GM21528 (cell line): ENCODE data around the gene KAZN.

Experiments
- ATAC-seq: cut with Tn5 transposase; IDR thresholded peaks from one replicate; pipeline ENCODE4 v1.9.1; 2021; ENCODE audit warnings: mild to moderate bottlenecking, moderate library complexity; ENCODE audit not compliant: unreplicated experiment, low FRiP score

Gene KAZN

DNA sequence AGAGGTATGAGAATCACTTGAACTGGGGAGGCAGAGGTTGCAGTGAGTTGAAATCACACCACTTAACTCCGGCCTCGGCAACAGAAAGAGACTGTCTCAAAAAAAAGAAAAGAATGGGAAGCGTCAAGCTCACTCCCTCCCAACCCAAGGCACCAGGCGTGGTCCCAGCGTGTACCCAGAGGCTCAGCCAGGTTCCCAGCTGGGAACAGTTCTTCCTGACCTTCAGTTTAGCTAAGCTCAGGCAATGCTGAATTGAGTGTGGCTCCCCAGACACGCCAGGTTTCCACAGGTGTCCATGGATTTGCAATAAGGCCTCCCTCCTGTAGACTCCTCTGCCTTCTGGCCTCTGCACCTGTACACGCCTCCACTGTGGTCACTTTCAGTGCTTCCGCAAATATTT lies 414.3 kb downstream of the KAZN start:
- ATAC-seq, result no peak

DNA sequence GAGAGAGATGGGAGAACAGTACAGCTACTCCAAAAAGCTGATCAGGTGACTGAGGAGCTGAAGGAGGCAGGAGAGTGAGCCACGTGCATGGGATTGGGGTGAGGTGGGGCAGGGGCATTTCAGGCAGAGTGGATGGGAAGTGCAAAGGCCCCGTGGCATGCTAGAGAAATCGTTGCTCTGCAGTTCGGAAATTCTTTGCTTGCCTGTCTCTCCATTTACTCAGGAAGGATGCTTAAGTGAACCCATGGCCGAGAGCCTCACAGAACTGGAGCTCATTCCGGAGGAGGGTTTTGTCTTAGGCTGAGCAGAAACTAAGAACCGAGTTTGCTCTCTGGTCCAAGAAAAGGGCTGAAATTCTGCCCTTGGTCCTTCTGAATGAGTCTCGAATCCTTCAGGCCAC lies 415.3 kb downstream of the KAZN start:
- ATAC-seq, result no peak

DNA sequence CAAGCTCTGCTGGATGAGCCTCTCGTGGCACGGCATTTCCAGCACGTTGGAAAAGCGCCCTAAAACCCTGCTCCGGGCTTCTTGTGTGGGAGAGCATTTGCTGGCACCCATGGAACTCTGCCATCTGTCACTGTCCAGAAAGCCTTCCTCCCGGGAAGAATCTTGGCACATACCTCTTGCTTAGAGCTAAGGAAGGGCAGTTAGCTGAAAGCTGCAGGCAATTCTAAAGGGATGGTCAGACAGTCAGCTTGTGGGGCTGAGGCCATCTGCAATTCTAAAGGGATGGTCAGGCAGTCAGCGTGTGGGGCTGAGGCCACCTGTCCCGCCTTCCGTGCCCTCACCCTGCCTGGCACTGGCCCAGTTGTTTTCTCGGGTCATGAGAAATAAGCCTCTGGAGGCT lies 416.0 kb downstream of the KAZN start:
- ATAC-seq, result no peak

DNA sequence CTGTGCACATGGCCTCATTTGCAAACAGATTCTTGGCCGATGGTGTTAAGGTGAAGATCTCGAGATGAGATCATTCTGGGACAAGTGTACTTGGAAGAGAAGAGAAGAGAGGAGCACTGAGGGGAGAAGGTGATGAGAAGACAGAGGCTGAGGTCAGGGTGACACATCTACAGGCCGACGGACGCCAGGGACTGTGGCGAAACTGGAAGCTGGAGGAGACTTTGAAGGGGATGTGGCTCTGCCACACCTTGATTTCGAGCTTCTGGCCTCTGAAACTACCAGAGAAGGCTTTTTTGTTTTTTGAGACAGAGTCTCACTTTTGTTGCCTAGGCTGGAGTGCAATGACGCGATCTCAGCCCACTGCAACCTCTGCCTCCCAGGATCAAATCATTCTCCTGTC lies 417.5 kb downstream of the KAZN start:
- ATAC-seq, result no peak

DNA sequence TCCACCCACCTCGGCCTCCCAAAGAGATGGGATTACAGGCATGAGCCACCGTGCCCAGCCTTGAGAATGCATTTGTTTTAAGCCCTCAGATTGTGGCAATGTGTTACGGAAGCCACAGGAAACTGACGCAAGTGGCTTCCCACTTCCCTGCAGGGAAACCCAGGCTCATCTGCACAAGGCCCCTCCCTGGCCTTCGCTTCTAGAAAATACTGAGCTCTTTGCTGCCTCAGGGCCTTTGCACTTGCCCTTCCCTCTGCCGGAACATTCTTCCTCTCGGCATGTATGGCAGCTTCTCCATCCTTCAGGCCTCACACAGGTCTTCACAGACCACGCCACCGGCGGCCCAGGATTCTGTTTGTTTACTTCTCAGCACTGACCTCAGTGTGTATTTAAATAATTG lies 418.0 kb downstream of the KAZN start:
- ATAC-seq, result no peak

DNA sequence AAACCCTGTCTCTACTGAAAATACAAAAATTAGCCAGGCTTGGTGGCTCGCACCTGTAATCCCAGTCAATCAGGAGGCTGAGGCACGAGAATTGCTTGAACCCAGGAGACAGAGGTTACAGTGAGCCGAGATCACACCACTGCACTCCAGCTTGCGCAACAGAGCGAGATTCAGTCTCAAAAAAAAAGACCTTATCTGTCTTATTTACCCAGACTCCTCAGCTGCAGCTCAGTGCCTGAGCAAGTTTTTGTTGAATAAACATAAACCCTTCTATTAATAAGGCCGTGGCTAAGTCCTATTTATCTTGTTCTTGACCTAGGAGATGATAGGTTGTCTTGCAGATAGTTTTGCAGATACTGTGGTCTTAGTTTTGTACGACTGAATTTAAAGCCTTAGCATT lies 418.6 kb downstream of the KAZN start:
- ATAC-seq, result no peak

DNA sequence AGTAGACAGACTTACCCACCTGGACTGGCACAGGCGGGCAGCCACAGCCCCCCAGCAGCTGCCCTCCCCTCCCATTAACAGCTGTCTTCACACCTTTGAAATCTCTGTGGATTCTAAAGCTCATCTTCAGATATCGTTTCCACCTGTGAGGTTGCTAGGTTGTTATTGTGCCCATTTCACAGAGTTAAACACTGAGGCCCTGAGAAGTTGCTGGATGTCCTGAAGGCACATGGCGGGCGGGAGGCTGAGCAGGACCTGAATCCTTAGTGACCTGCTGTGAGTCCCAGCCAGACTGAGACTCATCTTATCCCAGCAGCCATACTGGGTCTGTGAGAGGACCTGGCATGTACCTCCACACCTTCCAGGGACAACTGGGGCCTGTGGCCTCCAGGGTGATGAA lies 420.3 kb downstream of the KAZN start:
- no peak for ATAC-seq

DNA sequence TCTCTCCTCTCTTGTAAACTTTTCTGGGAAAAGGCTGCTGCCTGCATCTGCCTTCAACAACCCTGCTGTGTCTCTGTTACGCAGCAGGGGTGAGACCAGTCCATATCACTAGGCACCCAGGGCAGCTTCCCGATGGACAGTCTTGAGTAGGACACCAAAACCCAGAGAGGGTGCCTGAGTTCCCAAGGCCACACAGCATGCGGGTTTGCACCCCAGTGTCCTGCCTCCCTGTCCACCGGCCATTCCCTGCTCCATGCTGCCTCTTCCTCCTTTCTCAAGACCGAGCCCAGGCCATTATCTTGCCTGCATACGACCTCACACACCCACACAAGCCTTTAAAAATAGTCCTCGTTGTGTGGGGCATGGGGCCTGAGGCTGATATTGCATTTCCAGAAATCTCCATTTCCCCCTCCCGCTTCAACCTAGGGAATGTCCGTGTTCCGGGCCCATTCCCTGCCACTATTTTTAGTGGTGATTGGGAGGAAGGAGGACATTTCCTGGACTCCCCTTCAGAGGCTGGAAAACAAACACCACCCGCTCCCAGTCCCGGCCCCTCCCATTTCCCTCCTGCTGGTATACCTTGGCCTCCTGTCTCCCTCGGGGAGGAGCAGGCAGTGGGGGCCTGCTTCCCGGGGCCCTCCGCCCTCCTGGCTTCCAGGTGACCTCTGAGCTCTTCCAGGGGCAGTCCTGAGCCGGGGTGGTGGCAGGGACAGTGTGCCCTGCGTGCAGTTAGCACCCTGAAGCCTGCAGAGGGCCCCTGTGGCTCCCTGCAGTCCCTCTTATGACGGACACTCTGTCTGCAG lies 422.7 kb downstream of the KAZN start:
- ATAC-seq, result no peak

DNA sequence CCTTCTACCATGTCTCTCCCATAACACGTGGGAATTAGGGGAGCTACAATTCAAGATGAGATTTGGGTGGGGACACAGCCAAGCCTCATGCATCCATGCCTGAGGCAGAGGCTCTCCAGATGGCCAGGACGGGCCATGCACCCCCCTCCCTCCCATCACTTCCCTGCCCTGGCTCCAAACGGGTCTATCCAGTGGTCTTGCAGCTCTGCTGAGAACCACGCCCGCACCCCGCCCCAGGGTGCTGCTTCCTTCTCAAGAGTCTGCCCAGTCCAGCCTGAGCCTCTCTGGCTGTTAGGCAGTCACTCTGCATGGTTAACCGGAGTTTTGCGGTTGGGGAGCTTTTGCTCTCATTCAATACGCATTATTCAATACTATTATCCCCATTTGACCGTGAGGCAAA lies 423.6 kb downstream of the KAZN start:
- no peak for ATAC-seq

DNA sequence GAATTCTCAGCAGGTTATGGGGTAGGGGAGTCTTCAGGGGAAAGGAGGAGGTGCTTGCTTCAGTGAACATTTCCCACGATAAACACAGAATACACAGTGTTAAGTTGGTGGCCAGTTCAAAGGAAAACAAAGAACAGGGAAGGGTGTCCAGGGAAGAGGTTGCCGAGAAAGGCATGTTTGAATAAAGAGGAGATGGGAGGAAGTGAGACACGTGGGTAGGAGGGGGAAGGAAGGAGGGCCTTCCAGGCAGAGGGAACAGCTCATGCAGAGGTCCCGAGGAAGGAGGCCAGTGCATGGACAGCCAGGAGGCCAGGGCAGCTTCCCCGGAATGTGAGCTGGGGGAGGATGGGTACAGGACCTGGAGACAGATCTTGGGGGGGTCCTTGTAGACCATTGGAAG lies 424.7 kb downstream of the KAZN start:
- ATAC-seq, result no peak

DNA sequence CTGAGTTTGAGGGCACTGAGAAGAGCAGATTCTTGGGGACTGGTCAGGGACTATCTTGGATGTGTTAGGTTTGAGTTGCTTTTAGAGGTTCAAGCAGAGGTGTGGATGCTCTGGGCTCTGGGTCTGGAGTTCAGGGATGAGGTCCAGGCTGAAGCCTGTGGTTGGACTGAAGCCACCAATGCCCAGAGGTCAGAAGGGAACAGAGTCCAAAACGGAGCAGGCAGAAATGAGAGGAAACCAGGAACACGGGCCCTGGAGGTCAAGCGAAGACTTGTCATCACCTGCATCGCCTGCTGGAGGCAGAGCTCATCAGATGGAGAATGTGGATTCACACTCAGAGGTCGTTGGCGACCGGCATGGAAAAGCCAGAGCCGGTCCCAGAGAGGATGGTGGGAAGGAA lies 425.5 kb downstream of the KAZN start:
- no peak for ATAC-seq

DNA sequence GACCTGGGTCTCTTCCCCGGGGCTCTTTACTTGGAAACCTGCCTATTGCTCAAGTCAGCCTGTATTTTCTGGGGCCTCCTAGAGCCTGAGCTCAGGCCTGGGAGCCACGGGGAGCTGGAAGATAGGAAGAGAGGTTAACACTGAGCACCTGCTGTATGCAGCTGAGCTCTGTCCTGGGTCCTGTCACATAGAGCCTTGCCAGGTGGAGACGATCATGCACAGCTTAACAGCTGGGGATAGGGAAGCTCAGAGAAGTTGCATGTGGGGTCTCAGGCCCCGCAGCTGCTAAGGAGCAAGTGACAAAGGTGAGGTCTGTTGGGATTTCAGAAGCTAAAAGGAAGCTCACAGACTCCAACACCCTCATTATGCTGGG lies 427.6 kb downstream of the KAZN start:
- no peak for ATAC-seq

DNA sequence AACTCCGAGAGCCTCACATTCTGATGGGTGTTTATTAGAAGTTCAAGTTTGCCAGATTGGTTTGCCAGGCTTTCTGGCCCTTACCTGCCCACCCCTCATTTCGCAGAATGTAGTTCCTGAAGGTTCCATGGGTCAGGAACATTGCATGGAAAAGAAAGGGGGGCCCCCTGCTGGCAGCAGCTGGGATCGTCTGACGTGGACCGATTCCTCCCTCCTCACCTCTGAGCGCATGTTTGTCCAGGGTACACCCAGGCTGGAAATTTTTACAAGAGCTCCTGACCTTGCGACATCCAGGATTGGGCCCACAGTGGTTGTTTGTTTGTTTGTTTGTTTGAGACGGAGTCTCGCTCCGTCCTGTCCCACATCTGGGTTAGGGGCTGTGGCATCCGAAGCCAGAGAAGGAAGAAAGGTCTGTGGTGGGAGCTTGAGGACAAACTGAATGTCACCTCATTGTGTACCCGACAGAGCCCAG lies 429.1 kb downstream of the KAZN start:
- no peak for ATAC-seq

DNA sequence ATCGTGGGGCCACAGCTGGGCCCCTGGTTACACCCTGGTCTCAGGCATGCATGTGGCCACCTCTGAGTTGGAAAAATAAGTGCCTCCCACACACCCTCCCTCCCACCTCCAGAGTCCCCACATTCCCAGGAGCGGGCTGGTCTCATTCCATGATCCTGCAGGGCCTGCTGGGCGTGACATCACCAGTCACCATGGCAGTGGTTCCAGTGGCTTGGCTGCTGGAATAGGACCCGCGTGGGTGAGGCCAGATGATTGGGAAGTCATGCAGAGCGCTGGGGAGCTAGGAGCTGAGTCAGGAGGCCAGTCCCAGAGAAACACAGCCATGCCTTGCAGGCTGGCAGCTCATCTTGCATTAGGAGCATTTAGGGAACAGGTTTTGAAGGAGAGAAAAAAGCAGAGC lies 429.6 kb downstream of the KAZN start:
- ATAC-seq, result no peak

DNA sequence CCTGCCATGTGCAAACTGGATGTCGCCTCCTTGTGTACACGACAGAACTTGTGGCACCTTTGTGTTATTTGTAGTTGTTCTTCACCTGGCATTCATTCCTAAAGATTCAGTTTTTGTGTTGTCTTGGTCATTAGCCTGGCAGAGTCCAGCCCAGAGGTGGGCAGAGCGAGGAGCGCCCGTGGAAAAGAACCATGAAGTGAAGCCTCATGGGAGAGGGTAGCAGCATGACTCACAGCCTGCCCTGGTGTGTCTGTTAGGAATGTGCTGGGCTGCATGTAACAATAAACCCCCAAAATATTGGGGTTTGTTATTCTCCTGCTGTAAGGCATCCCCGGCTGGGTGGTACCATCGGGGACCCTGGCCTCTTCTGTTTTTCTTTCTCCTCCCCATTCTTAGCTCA lies 430.1 kb downstream of the KAZN start:
- no peak for ATAC-seq

DNA sequence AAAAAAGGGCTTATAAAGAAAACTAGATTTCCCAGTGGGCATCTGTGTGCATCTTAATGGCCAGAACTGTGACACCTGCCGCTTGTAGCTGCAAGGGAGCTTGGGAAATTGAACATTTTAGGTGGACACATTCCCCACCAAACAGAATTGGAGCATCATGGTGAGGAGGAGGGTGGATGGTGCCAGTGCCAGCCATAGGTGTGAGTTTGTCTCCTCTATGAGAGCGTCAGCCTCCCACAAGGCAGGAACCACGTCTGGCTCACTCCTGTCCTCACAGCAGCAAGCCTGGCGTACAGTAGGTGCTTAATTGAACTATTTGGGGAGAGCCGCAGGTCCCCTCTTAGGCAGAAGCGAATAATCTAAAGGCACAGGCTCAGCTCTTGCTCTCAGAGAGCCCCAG lies 430.6 kb downstream of the KAZN start:
- ATAC-seq, result no peak

DNA sequence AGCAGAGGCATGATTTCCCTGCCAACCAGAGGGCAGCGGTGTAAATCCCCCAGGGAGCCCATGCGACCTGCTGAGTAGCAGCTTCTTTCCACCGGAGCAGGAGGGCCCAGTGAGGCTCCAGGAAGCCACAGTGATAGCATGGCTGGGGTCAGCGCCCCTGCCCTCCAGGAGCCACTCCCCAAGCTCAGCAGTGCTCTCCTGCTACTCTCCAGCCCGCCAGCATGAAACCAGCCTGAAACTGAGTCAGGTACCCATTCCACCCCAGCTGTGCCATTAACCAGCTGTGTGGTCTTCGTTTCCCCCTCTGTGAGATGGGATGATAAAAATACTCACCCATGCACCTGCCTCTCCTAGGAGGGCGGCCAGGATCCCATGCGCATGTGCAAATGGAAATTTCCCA lies 431.3 kb downstream of the KAZN start:
- no peak for ATAC-seq

DNA sequence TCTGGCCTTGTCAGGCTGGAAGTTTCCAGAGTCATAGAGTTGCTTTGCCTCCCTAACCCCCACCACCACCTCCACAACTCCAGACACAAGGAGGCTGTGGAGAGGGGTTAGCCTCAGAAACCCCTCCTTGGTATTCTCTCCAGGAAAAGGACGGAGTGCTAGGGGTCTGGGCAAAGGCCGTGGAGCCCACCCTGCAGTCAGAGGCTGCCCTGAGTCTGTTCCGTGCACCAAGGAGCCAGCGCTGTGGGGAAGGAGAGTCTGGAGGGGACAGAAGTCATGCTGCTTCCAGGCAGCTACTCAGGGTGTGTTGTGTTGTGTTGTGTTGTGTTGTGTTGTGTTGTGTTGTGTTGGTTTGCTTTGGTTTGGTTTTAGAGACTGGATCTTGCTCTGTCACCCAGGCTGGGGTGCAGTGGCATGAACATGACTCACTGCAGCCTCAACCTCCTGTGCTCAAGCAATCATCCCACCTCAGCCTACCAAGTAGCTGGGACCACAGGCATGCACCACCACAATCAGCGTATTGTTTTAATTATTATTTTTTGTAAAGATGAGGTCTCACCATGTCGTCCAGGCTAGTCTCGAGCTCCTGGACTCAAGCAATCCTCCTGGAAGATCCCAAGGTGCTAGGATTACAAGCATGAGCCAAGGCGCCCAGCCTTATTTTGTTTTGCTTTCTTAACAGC lies 432.9 kb downstream of the KAZN start:
- no peak for ATAC-seq

DNA sequence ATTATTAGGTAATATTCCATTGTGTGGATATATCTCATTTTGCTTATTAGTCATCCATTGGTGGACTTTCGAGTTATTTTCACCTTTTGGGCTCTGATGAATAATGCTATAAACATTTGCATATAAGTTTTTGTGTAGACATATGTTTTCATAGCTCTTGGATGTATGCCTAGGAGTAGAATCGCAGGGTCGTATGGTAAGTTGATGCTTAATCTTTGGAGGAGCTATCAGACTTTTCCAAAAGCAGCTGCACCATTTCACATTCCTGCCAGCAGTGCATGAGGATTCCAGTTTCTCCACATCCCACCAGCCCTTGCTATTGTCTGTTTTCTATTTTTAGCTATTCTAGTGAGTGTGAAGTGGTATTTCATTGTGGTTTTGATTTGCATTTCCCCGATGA lies 434.8 kb downstream of the KAZN start:
- no peak for ATAC-seq

DNA sequence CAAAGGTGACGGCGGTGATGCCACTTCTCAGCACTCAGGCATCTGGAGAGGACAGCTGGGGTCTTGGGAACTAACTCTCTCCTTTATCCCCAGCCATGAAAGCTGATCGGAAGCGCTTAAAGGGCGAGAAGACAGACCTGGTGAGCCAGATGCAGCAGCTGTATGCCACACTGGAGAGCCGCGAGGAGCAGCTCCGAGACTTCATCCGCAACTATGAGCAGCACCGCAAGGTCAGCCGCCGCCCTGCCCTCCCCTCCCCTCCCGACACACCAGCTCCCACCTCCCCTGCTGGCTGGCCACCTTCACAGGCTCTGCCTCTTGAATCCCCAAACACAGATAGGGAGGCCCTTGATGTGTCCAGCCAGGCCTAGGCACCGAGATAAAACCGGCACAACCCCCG lies 436.2 kb downstream of the KAZN start:
- ATAC-seq, result no peak

DNA sequence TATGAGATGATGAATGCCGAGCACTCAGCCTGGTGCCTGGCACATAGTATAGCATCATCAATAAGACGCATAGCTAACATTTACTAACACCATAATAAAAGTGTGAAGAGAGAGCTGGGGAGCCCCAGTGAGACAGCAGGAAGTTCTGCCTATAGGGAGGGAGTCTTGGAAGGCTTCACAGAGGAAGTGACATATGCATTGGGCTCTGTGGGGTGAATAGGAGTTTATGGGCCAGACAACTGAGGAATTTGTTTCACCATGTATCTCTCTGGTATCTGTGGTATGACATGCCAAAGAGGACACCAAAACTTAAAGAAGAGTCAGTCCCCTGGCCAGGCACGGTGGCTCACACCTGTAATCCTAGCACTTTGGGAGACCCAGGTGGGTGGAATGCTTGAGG lies 436.8 kb downstream of the KAZN start:
- no peak for ATAC-seq

DNA sequence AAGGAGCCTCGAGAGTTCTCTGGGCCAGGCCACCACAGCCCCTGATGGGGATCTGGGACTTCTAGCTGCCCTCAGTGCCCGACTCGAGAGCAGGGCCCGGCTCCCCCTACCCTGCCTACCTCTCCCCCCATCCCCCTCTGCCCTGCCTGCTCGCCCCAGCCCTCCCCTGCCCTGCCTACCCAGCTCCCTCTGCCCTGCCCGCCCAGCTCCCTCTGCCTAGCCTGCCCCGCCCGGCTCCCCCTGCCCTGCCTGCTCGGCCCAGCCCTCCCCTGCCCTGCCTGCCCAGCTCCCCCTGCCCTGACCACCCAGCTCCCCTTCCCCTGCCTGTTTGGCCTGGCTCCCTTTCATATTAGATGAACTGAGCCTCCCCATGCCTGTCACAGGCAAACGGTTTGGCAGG lies 437.6 kb downstream of the KAZN start:
- ATAC-seq, result no peak
